HG03342 (cell line): ENCODE data around the gene ADRB1.

Source experiments
- ATAC-seq: cut with Tn5 transposase; IDR thresholded peaks from one replicate; pipeline ENCODE4 v1.9.1; 2021; ENCODE audit warnings: mild to moderate bottlenecking, moderate library complexity; ENCODE audit not compliant: unreplicated experiment

ADRB1 gene

GRCh38 chr10:114026189-114027040 lies 17.3 kb upstream of the ADRB1 start:
- peak; percentile 39 for ATAC-seq

DNA sequence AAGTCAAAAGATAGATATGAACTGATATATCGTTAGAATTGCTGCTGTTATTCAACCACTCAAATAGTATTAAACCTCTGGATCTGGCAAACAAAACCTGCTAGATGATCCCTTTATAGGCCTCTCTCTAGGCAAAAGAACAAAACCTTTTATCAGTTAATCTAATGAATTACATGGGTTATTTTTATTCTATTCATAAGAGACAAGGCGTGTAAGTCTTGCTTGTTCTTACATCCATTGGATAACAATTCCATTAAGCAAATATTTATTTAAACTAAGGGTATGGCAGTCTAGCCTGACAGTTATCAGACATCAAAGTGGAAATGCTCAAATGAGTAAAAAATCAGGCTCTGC lies 16.6 kb upstream of the ADRB1 start:
- no peak for ATAC-seq

- ATAC-seq = no peak
These were observed 15.7 kb upstream of the ADRB1 start for GRCh38 chr10:114027951-114028350.

GRCh38 chr10:114028425-114028824 lies 15.2 kb upstream of the ADRB1 start:
- no peak for ATAC-seq

DNA sequence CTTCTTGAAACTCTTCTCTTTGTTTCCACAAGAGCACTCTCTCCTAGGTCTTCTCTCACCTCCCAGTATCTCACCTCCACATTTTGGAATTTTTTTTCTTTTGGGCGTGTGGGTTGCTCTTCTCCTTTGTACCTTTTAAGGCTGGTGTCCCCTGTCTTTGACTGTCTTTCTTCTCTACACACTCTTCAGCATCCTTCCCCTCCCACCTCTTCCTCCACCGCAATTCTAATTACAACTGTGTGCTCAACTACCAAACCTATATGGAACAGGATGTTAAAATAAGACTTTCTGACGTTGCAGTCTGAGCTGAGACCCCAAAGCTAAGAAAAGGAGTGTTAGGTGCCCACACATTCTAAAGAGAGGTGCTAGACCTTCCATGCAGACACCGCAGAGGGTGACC lies 14.0 kb upstream of the ADRB1 start:
- no peak for ATAC-seq

DNA sequence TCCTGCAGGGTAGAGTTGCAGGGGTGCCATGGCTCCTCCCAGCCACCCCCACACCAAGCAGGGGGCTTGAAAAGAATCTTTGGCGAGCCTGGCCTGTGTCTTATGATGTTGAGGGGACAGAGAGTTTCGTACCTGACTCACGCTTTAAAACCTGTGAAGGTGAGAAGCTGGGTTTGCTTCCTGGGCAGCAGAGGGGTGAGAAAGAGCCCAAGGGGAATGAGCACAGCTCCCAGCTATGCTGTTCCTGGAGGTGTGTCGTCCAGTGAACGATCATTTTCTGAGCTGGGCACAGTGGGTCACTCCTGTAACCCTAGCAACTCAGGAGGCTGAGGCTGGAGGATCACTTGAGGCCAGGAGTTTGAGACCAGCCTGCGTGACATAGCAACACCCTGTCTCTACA lies 13.5 kb upstream of the ADRB1 start:
- ATAC-seq = no peak

DNA sequence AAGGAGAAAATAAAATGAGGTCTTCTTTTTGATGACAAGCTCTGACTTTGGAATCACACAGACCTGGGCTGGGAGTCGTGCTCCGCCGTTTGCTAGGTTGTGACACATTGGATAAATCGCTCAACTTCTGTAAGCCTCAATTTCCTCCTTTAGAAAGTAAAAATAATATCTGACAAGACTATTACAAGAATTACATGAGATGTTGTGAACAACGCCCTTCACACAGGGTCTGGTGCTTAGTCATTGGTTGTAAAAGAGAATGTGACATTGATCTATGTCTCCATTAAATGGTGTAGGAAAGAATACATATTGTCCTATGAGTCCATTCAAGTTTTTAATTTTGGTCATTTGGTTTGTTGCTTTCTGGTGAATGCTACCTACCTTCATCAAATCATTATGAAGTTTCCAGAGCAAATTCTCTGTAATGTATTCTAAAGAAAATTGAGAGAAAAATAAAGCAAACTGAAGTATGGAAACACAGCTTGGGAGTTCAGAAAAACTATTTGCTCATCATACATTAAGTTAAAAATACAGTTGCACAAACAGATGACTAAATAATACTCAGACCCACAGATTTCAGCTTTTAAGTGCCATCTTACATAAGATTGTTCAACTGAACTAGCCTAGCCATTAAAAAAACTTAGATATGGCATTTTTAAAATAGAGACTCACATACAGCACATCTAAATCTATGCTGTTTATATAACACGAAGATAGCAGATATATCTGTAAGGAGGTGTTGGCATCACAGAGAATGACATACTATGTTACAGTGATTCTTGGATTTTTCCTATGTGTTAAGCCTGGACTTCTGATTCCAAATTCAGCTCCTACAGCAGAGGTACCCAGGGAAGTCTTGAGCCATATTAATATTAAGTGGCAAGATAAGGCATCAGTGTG lies 12.3 kb upstream of the ADRB1 start:
- no peak for ATAC-seq

DNA sequence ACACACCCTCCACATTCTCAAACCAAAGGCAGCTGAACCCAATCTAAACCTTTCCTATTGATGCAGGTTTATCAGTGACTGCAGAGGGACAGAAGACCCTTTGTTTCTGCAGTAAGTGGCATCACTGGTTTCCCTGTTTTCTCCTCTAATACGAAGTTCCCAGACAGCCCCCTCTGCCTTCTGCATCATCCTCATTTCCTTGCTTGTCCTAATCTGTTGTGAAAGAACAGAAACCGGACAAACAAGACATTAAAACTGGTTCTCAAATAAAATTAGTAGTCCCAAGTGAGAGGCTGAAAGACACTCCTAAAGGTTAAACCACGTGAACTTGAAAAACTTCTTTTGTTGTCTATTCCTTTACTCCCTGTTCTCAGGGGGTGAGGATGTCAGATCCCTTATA lies 10.1 kb upstream of the ADRB1 start:
- no peak for ATAC-seq

- ATAC-seq = no peak
These were observed 8.6 kb upstream of the ADRB1 start for GRCh38 chr10:114034923-114035645.

- ATAC-seq = no peak
These were observed 7.9 kb upstream of the ADRB1 start for GRCh38 chr10:114035791-114036190.

- ATAC-seq = no peak
These were observed 4.8 kb upstream of the ADRB1 start for GRCh38 chr10:114038819-114039218.

GRCh38 chr10:114041166-114041565 lies 2.5 kb upstream of the ADRB1 start:
- ATAC-seq = no peak

DNA sequence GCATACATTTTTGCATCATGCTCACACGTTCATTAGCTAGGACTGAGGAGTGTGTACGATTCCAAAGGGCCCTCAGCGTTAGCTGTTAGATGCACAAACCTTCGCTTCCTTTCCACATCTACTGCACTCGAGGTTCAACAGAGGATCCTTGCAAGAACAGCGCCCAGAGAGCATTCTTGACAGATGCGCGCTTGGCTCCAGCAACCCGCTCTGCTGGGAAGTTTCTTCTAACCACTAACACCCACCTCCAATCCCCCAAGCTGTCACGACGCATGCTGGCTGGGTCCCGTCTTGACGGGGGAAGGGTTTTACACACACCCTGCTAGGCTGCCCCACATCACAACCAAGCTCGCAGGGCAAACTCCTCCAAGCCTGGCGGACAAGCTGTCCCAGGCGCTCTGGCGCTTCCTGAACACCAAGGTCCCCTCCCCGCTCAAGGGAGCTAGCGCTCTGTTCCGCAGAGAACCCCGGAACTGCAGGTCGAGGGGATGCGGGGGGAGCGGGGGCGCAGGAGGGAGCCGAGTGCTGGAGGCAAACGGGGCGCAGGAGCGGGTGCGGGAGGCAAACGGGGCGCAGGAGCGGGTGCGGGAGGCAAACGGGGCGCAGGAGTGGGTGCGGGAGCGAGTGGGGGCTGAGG lies 653 bp upstream of the ADRB1 start:
- ATAC-seq = peak; percentile 38

DNA sequence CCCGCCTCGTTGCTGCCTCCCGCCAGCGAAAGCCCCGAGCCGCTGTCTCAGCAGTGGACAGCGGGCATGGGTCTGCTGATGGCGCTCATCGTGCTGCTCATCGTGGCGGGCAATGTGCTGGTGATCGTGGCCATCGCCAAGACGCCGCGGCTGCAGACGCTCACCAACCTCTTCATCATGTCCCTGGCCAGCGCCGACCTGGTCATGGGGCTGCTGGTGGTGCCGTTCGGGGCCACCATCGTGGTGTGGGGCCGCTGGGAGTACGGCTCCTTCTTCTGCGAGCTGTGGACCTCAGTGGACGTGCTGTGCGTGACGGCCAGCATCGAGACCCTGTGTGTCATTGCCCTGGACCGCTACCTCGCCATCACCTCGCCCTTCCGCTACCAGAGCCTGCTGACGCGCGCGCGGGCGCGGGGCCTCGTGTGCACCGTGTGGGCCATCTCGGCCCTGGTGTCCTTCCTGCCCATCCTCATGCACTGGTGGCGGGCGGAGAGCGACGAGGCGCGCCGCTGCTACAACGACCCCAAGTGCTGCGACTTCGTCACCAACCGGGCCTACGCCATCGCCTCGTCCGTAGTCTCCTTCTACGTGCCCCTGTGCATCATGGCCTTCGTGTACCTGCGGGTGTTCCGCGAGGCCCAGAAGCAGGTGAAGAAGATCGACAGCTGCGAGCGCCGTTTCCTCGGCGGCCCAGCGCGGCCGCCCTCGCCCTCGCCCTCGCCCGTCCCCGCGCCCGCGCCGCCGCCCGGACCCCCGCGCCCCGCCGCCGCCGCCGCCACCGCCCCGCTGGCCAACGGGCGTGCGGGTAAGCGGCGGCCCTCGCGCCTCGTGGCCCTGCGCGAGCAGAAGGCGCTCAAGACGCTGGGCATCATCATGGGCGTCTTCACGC lies 825 bp downstream of the ADRB1 start:
- peak; percentile 1 for ATAC-seq

DNA sequence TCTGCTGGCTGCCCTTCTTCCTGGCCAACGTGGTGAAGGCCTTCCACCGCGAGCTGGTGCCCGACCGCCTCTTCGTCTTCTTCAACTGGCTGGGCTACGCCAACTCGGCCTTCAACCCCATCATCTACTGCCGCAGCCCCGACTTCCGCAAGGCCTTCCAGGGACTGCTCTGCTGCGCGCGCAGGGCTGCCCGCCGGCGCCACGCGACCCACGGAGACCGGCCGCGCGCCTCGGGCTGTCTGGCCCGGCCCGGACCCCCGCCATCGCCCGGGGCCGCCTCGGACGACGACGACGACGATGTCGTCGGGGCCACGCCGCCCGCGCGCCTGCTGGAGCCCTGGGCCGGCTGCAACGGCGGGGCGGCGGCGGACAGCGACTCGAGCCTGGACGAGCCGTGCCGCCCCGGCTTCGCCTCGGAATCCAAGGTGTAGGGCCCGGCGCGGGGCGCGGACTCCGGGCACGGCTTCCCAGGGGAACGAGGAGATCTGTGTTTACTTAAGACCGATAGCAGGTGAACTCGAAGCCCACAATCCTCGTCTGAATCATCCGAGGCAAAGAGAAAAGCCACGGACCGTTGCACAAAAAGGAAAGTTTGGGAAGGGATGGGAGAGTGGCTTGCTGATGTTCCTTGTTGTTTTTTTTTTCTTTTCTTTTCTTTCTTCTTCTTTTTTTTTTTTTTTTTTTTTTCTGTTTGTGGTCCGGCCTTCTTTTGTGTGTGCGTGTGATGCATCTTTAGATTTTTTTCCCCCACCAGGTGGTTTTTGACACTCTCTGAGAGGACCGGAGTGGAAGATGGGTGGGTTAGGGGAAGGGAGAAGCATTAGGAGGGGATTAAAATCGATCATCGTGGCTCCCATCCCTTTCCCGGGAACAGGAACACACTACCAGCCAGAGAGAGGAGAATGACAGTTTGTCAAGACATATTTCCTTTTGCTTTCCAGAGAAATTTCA lies 1.7 kb downstream of the ADRB1 start:
- ATAC-seq = no peak

DNA sequence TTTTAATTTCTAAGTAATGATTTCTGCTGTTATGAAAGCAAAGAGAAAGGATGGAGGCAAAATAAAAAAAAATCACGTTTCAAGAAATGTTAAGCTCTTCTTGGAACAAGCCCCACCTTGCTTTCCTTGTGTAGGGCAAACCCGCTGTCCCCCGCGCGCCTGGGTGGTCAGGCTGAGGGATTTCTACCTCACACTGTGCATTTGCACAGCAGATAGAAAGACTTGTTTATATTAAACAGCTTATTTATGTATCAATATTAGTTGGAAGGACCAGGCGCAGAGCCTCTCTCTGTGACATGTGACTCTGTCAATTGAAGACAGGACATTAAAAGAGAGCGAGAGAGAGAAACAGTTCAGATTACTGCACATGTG lies 2.4 kb downstream of the ADRB1 start:
- ATAC-seq = no peak

DNA sequence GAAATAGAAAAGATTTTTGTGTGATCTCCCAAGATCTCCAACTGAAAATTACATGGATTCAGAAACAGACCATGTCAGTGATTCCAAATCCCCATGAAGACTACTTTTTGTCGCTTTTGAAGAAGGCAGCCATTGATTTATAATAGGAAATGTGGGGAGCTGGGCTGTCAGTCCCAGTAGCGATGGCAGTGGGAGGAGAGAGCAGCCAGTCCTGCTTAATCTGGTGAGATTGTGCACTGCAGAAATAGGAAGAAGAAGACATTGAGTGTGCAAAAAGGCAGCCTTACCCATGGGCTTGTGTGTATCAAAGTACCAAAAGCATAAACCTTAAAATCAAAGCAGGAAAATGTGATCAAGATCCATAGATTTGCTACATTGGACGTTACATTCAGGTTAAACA lies 4.8 kb downstream of the ADRB1 start:
- no peak for ATAC-seq

DNA sequence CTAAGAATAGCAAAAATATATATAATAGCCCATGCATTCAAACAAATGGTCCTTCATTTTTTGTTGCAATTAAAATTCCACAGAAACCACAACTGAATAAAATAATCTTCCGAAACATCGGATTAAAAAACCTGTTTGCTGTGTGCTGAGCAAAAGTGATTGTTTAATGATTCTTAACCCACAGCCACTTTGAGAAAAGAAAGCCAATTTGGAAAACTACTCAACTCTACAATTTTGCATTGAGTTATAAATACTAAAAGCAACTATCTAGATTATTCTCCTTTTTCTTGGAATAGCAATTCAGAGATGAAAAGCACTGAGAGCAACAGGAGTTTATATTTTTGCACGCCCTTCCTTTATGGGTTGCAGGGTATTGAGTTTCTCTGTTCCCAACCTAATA lies 8.0 kb downstream of the ADRB1 start:
- no peak for ATAC-seq

- ATAC-seq = no peak
These were observed 8.6 kb downstream of the ADRB1 start for GRCh38 chr10:114052255-114052654.
